ENCODE data around the gene SMOC2.
"Not testable (repeated sequence)": the region's sequence is repeated elsewhere in the genome, so short reads cannot be mapped to it uniquely, and the experiment has no call there.

SMOC2 gene

GRCh38 chr6:168601111-168601510, 160.1 kb downstream of the SMOC2 start:
- no peak for DNase-seq (ENCODE audit: low spot score)

- DNase-seq (ENCODE audit: low spot score) = no peak
Measured at GRCh38 chr6:168601546-168601945, 160.6 kb downstream of the SMOC2 start.

GRCh38 chr6:168602576-168602975, 161.6 kb downstream of the SMOC2 start:
- no peak for DNase-seq (ENCODE audit: low spot score)

GRCh38 chr6:168603234-168603633, 162.2 kb downstream of the SMOC2 start:
- DNase-seq (ENCODE audit: low spot score) = no peak

- no peak for DNase-seq (ENCODE audit: low spot score)
Measured at GRCh38 chr6:168605964-168606363, 165.0 kb downstream of the SMOC2 start.

GRCh38 chr6:168606722-168607121, 165.7 kb downstream of the SMOC2 start:
- DNase-seq (ENCODE audit: low spot score) = no peak

- no peak for DNase-seq (ENCODE audit: low spot score)
Measured at GRCh38 chr6:168607272-168608112, 166.5 kb downstream of the SMOC2 start.

- no peak for DNase-seq (ENCODE audit: low spot score)
Measured at GRCh38 chr6:168608113-168608400, 167.1 kb downstream of the SMOC2 start.

- no peak for DNase-seq (ENCODE audit: low spot score)
Measured at GRCh38 chr6:168609026-168609685, 168.2 kb downstream of the SMOC2 start.

GRCh38 chr6:168609914-168610490, 169.0 kb downstream of the SMOC2 start:
- DNase-seq (ENCODE audit: low spot score) = no peak

- DNase-seq (ENCODE audit: low spot score) = not testable (repeated sequence)
Measured at GRCh38 chr6:168610966-168611365, 170.0 kb downstream of the SMOC2 start.

GRCh38 chr6:168611691-168612090, 170.7 kb downstream of the SMOC2 start:
- no peak for DNase-seq (ENCODE audit: low spot score)

GRCh38 chr6:168612586-168612985, 171.6 kb downstream of the SMOC2 start:
- DNase-seq (ENCODE audit: low spot score) = no peak

- DNase-seq (ENCODE audit: low spot score) = no peak
Measured at GRCh38 chr6:168615837-168616236, 174.9 kb downstream of the SMOC2 start.

- DNase-seq (ENCODE audit: low spot score) = no peak
Measured at GRCh38 chr6:168616816-168617765, 176.1 kb downstream of the SMOC2 start.

GRCh38 chr6:168618546-168619315, 177.7 kb downstream of the SMOC2 start:
- DNase-seq (ENCODE audit: low spot score) = no peak

- no peak for DNase-seq (ENCODE audit: low spot score)
Measured at GRCh38 chr6:168619560-168620314, 178.8 kb downstream of the SMOC2 start.

- DNase-seq (ENCODE audit: low spot score) = no peak
Measured at GRCh38 chr6:168620578-168620977, 179.6 kb downstream of the SMOC2 start.

- no peak for DNase-seq (ENCODE audit: low spot score)
Measured at GRCh38 chr6:168623736-168624135, 182.8 kb downstream of the SMOC2 start.

- no peak for DNase-seq (ENCODE audit: low spot score)
Measured at GRCh38 chr6:168624540-168624939, 183.6 kb downstream of the SMOC2 start.

GRCh38 chr6:168624948-168625347, 184.0 kb downstream of the SMOC2 start:
- DNase-seq (ENCODE audit: low spot score) = no peak
